Sigmoid colon (tissue), 4 donors: ENCODE results near the gene LRRC31.

Source experiments
- CTCF ChIP-seq, 4 experiments: fragments of 450-650 bp in 3 of 4; fragments of 200-600 bp in 1 of 4; IDR thresholded peaks; one replicate each; pipeline ENCODE4 v1.5.1; 2016 to 2019; ENCODE audit warnings: antibody characterized with exemption in 4 of 4, mild to moderate bottlenecking in 3 of 4, moderate library complexity in 2 of 4
- POLR2A ChIP-seq, 2 donors: fragments of 450-650 bp; IDR thresholded peaks; one replicate each; pipeline ENCODE4 v1.6.1; 2016; ENCODE audit warnings: antibody characterized with exemption in 2 of 2, mild to moderate bottlenecking in 2 of 2, moderate library complexity in 2 of 2
- POLR2AphosphoS5 ChIP-seq, 4 donors: sonication (generic); formaldehyde crosslinking; IDR thresholded peaks; one replicate each; pipeline ENCODE4 v1.6.1; 2017; ENCODE audit warnings: antibody characterized with exemption in 4 of 4

- TF ChIP-seq POLR2AphosphoS5 (IDR thresholded peaks at IDR 0.05) (no peak), CTCF (IDR thresholded peaks at IDR 0.05) (no peak), POLR2A (IDR thresholded peaks at IDR 0.05) (no peak)
Observed at GRCh38 chr3:169857811-169858210, 11.9 kb downstream of the LRRC31 start.
